K562 (cell line): ENCODE data around the gene TBC1D32. TPM values are rescaled to one million over a fixed set of nuclear protein-coding genes. Genes with fewer than 3 reads are reported as not detected.

Experiments
- ATAC-seq: fragments of 200-7000 bp; cut with Tn5 transposase; 3 replicates; pipeline ENCODE4 v1.9.1; 2020; ENCODE audit warnings: moderate library complexity
- BruUV-seq: library from RNA; stranded (reverse); fragments of 400-500 nt; replicated peaks from 2 replicates; lab custom pipeline; 2021; lab: Mats Ljungman, UMichigan
- CTCF ChIA-PET: fragments of 300-600 bp; formaldehyde crosslinking; extraction: SDS; loops from one replicate; lab custom pipeline; 2021; ENCODE audit warnings: low intra/inter-chr PET ratio; lab: Yijun Ruan, JAX
- POLR2A ChIA-PET: fragments of 300-600, 350-650 bp; sonication (Branson Sonifier 250); formaldehyde crosslinking; extraction: SDS; loops from one replicate; lab custom pipeline; 2021; ENCODE audit warnings: antibody characterized with exemption, inconsistent platforms; lab: Yijun Ruan, JAX
- DNase-seq, 4 experiments: peaks; one replicate each; pipeline versions ENCODE4 v3.0.0 to v3.0.0-alpha.2; 2011 to 2018; ENCODE audit warnings: low spot score in 3 of 4, mixed read lengths in 3 of 4; ENCODE audit errors: extremely low read depth in 1 of 4
- FAIRE-seq: peaks from 2 replicates; lab custom pipeline; 2011; peaks lifted over from hg19 to GRCh38; lab: Jason Lieb, UNC
- H2AFZ ChIP-seq: 2 replicates; pipeline ENCODE4 v1.6.0; 2011; ENCODE audit warnings: low read depth, low read length, control low read depth, inconsistent platforms
- H3K27ac ChIP-seq: fragments of 200-600 bp; 3 replicates; pipeline ENCODE4 v1.8.0; 2011; ENCODE audit warnings: low read depth, mild to moderate bottlenecking, control low read depth, inconsistent platforms, low read length, moderate library complexity, mixed read lengths; ENCODE audit errors: extremely low read depth
- H3K27me3 ChIP-seq, 2 experiments: fragments of 300-600 bp in 1 of 2; 2 replicates in 1 of 2; 3 replicates in 1 of 2; pipeline versions ENCODE4 v1.6.0 to v1.8.0; 2011; ENCODE audit warnings: inconsistent platforms in 2 of 2, low read length in 2 of 2, mild to moderate bottlenecking in 1 of 2, mixed read lengths in 1 of 2, moderate library complexity in 1 of 2; ENCODE audit not compliant: control insufficient read depth in 2 of 2, insufficient read depth in 2 of 2
- H3K36me3 ChIP-seq: fragments of 300-600 bp; 3 replicates; pipeline ENCODE4 v1.8.0; 2011; ENCODE audit warnings: mild to moderate bottlenecking, low read length, inconsistent platforms; ENCODE audit not compliant: control insufficient read depth, insufficient read depth
- H3K4me1 ChIP-seq, 2 experiments: fragments of 200-600 bp in 1 of 2; replicated peaks in 1 of 2; 2 replicates in 1 of 2; 3 replicates in 1 of 2; pipeline versions ENCODE4 v1.5.1 to v1.8.0; 2011; ENCODE audit warnings: inconsistent platforms in 2 of 2, low read length in 2 of 2, mild to moderate bottlenecking in 1 of 2, mixed read lengths in 1 of 2, moderate library complexity in 1 of 2; ENCODE audit not compliant: control insufficient read depth in 2 of 2, insufficient read depth in 2 of 2
- H3K4me2 ChIP-seq: 2 replicates; pipeline ENCODE4 v1.6.1; 2011; ENCODE audit warnings: low read length, control low read depth, inconsistent platforms, mixed read lengths; ENCODE audit not compliant: insufficient read depth
- H3K4me3 ChIP-seq: fragments of 200-600 bp; sonication (generic), shearing (Covaris generic); 2 replicates; pipeline ENCODE4 v1.5.1; 2016; ENCODE audit warnings: control low read depth, inconsistent platforms
- H3K79me2 ChIP-seq: fragments of 200-600 bp; 3 replicates; pipeline ENCODE4 v1.8.0; 2011; ENCODE audit warnings: low read length, inconsistent platforms; ENCODE audit not compliant: control insufficient read depth, insufficient read depth
- H3K9ac ChIP-seq, 2 experiments: 2 replicates each; pipeline versions ENCODE4 v1.6.0 to v1.6.1; 2011; ENCODE audit warnings: low read depth in 2 of 2, low read length in 2 of 2, control low read depth in 1 of 2, inconsistent platforms in 1 of 2, mild to moderate bottlenecking in 1 of 2, mixed read lengths in 1 of 2; ENCODE audit not compliant: insufficient read depth in 1 of 2
- H3K9me1 ChIP-seq: one replicate; pipeline ENCODE4 v1.6.0; 2011; ENCODE audit warnings: inconsistent platforms, mild to moderate bottlenecking, low read length, moderate library complexity; ENCODE audit not compliant: control insufficient read depth, insufficient read depth
- H3K9me3 ChIP-seq: replicated peaks from 2 replicates; pipeline ENCODE4 v1.5.1; 2011; ENCODE audit warnings: low read depth, low read length, inconsistent platforms; ENCODE audit not compliant: control insufficient read depth, insufficient read depth
- H4K20me1 ChIP-seq: replicated peaks from 2 replicates; pipeline ENCODE4 v1.6.1; 2011; ENCODE audit warnings: low read length, inconsistent platforms, mixed read lengths; ENCODE audit not compliant: control insufficient read depth, insufficient read depth
- BDP1 ChIP-seq: IDR thresholded peaks from 3 replicates; pipeline ENCODE4 v1.6.1; 2011; ENCODE audit not compliant: insufficient read length, insufficient read depth
- CBX1 ChIP-seq: sonication (generic); IDR thresholded peaks from 2 replicates; pipeline ENCODE4 v1.6.1; 2016; ENCODE audit warnings: antibody characterized with exemption, low read depth, mild to moderate bottlenecking
- CEBPB ChIP-seq: fragments of 450-650 bp; IDR thresholded peaks from 2 replicates; pipeline ENCODE4 v1.6.1; 2016; ENCODE audit warnings: missing genetic modification characterization, missing compliant biosample characterization
- FUS ChIP-seq: fragments of 200-400 bp; formaldehyde crosslinking; optimal IDR thresholded peaks from 2 replicates; pipeline ENCODE3; 2017; ENCODE audit warnings: low read depth, low read length
- MCM5 ChIP-seq: fragments of 450-650 bp; IDR thresholded peaks from 2 replicates; pipeline ENCODE4 v1.6.1; 2016; ENCODE audit warnings: low read depth
- NR3C1 ChIP-seq: sonication (generic); formaldehyde crosslinking; IDR thresholded peaks from 2 replicates; pipeline ENCODE4 v1.8.1; 2022; ENCODE audit warnings: missing genetic modification reagents
- POLR2AphosphoS5 ChIP-seq: IDR thresholded peaks from 2 replicates; pipeline ENCODE4 v1.6.1; 2011; ENCODE audit warnings: mild to moderate bottlenecking, low read depth, low read length, moderate library complexity; ENCODE audit not compliant: control insufficient read depth, insufficient read depth
- RBM14 ChIP-seq: fragments of 200-400 bp; formaldehyde crosslinking; IDR thresholded peaks from 2 replicates; pipeline ENCODE4 v1.6.1; 2018; ENCODE audit warnings: low read depth, mild to moderate bottlenecking, low read length, moderate library complexity, borderline replicate concordance; ENCODE audit not compliant: insufficient read depth
- THRAP3 ChIP-seq: fragments of 450-650 bp; IDR thresholded peaks from 2 replicates; pipeline ENCODE4 v1.6.1; 2016; ENCODE audit warnings: mild to moderate bottlenecking, inconsistent platforms, borderline replicate concordance
- YY1 ChIP-seq, 3 experiments: IDR thresholded peaks; 2 replicates each; pipeline ENCODE4 v1.6.1; 2011; ENCODE audit warnings: low read length in 2 of 3, mild to moderate bottlenecking in 2 of 3, moderate library complexity in 2 of 3, borderline replicate concordance in 1 of 3, control low read depth in 1 of 3, low read depth in 1 of 3; ENCODE audit not compliant: insufficient read depth in 3 of 3, insufficient replicate concordance in 2 of 3, control insufficient read depth in 1 of 3, insufficient read length in 1 of 3; ENCODE audit errors: extremely low read depth in 1 of 3
- ZFP30 ChIP-seq: fragments of 250-450 bp; sonication (Bioruptor Pico); IDR thresholded peaks from 2 replicates; pipeline ENCODE4 v1.8.0; 2022; ENCODE audit warnings: moderate library complexity, mild to moderate bottlenecking, inconsistent platforms, borderline replicate concordance
- ZNF324 ChIP-seq: fragments of 250-450 bp; sonication (Bioruptor Pico); IDR thresholded peaks from 2 replicates; pipeline ENCODE4 v1.4.0; 2020; ENCODE audit warnings: mild to moderate bottlenecking
- ZNF699 ChIP-seq: fragments of 250-450 bp; sonication (Bioruptor Pico); IDR thresholded peaks from 2 replicates; pipeline ENCODE4 v1.8.0; 2021; ENCODE audit warnings: mild to moderate bottlenecking, moderate library complexity; ENCODE audit not compliant: insufficient replicate concordance
- ZSCAN29 ChIP-seq: fragments of 450-650 bp; IDR thresholded peaks from 2 replicates; pipeline ENCODE4 v1.6.1; 2017
- WGBS: fragments of 100-300 bp; shearing (Covaris generic); methylation state at CpG from one replicate; pipeline ENCODE4 v1.1.6; 2016; ENCODE audit warnings: low coverage, mixed read lengths; ENCODE audit not compliant: insufficient coverage; ENCODE audit errors: missing lambda C conversion rate; 5-methylcytosine and 5-hydroxymethylcytosine counted together
- in situ Hi-C: fragments of 300-500 bp; cut with MboI; formaldehyde crosslinking; loops from 4 replicates; pipeline ENCODE4 v1.15.0; 2018; ENCODE audit warnings: inconsistent platforms, mixed read lengths
- intact Hi-C: fragments of 100-400 bp; cut with micrococcal nuclease; formaldehyde crosslinking; loops from 2 replicates; pipeline ENCODE4 v1.14.2; 2022
- polyA plus RNA-seq, 8 experiments: library from polyadenylated mRNA; depleted of rRNA in 4 of 8; stranded (reverse) in 5 of 8; unstranded in 3 of 8; fragments of >200 nt; fragmentation: Nextera tagmentation in 2 of 8; fragmentation: Illumina TruSeq in 1 of 8; extraction: Ambion mirVana in 2 of 8; extraction: Trizol in 1 of 8; gene quantifications; 2 replicates each; pipeline versions ENCODE4 v1.2.1 to v1.2.3, GENCODE V29; 2011 to 2014; ENCODE audit warnings: inconsistent platforms in 1 of 8, missing spikeins in 1 of 8
- total RNA-seq, 7 experiments: library from RNA; depleted of rRNA in 6 of 7; stranded (reverse); fragments of >200 nt in 6 of 7; fragmentation: Illumina TruSeq in 2 of 7; extraction: Trizol in 2 of 7; gene quantifications; 2 replicates each; pipeline versions ENCODE4 v1.2.1 to v1.2.3, GENCODE V29; 2011 to 2021; ENCODE audit warnings: low replicate concordance in 1 of 7
- TF ChIP-seq, protein P1 (sequence below): IDR thresholded peaks from 2 replicates; pipeline ENCODE4 v1.6.1; 2014; ENCODE audit warnings: antibody characterized with exemption
- TF ChIP-seq, protein P2 (sequence below): sonication (generic); formaldehyde crosslinking; IDR thresholded peaks from 2 replicates; pipeline ENCODE4 v1.4.0; 2020; ENCODE audit warnings: mild to moderate bottlenecking, missing genetic modification reagents
- TF ChIP-seq, protein P3 (sequence below): sonication (generic); formaldehyde crosslinking; IDR thresholded peaks from 2 replicates; pipeline ENCODE4 v1.8.1; 2022; ENCODE audit warnings: missing genetic modification reagents

TBC1D32 gene
- total and polyA plus RNA-seq, 9 of the 15 experiments (the other 6 are each of a cell fraction or from before 2014, with no cell fraction given) = 2.5 to 9.6 (median 3.9) TPM

DNA sequence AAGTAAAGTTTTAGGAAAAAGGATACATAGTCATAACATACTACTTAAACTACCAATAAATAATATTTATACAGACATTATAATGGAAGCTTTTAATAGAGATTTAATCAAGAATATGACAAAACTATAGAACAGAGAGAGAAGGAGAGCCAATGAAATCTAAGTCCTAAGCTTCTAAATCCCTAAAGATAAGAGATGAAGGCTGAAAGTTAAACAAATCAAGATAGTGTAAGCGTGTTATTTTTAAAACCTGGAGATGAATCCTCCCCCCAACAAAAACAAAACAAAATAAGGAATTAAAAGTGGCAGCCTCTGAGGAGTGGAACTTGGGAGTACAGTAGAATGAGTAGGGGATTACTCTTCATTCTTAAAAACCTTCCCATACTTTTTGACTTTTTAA is 145.9 kb downstream of the TBC1D32 start (continued):
- no peak for TF ChIP-seq RBM14
- TF ChIP-seq, protein P1, sequence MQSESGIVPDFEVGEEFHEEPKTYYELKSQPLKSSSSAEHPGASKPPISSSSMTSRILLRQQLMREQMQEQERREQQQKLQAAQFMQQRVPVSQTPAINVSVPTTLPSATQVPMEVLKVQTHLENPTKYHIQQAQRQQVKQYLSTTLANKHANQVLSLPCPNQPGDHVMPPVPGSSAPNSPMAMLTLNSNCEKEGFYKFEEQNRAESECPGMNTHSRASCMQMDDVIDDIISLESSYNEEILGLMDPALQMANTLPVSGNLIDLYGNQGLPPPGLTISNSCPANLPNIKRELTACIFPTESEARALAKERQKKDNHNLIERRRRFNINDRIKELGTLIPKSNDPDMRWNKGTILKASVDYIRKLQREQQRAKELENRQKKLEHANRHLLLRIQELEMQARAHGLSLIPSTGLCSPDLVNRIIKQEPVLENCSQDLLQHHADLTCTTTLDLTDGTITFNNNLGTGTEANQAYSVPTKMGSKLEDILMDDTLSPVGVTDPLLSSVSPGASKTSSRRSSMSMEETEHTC = no peak
- no peak for TF ChIP-seq THRAP3
- TF ChIP-seq ZFP30 (CRISPR knock-in tag) = no peak

DNA sequence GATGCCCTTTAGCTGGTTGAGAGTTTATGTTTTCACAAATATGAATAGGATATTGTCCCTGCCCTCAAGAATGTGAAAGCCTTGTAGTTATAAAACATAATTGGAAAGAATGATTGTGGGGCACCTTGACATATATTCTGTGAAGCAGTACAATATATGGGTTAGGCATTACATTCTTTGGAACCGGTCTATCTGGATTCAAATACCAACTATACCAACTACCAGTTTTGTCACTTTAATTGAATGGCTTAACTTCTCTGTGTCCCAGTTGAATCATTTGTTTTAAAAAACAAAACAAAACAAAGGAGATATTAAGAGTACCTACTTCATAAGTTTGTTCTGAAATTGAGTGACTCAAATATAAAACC is 146.5 kb downstream of the TBC1D32 start:
- H4K20me1 ChIP-seq = no peaks in the 10 kb centered on the region
- no peaks in the 10 kb centered on the region for H3K27me3 ChIP-seq
- CTCF ChIA-PET = no interaction called here
- 15% methylated on average over 1 of the region's 1 CpG for WGBS
- ATAC-seq = no peak
- H3K9me1 ChIP-seq = no peaks in the 10 kb centered on the region
- BruUV-seq = no TSS peak
- in situ Hi-C loops = no loop called here
- no peak for DNase-seq
- POLR2A ChIA-PET = interaction anchor here (0.6 kb wide), 1 partner anchor 1208 kb away, joined by 4 read pairs; no protein-coding TSS in a partner anchor
- no peaks in the 10 kb centered on the region for H3K79me2 ChIP-seq
- no peaks in the 10 kb centered on the region for H3K36me3 ChIP-seq
- H3K9ac ChIP-seq = no peak overlapping the region
- H3K27ac ChIP-seq = no peak overlapping the region
- no peaks in the 10 kb centered on the region for H3K9me3 ChIP-seq
- intact Hi-C loops = no loop called here
- H3K4me2 ChIP-seq = no peak overlapping the region
- H3K4me1 ChIP-seq = no peaks in the 10 kb centered on the region
- no peak for FAIRE-seq
- no peak overlapping the region for H2AFZ ChIP-seq
- H3K4me3 ChIP-seq = no peak overlapping the region
- TF ChIP-seq ZSCAN29 (no peak), FUS (no peak), YY1 (IDR thresholded peaks at IDR 0.05; ENCODE audit: borderline replicate concordance in 1 of 3, control insufficient read depth in 1 of 3, extremely low read depth in 1 of 3, insufficient read depth in 3 of 3, insufficient read length in 1 of 3, insufficient replicate concordance in 2 of 3, low read depth in 1 of 3, low read length in 2 of 3) (no peak), ZNF699 (CRISPR knock-in tag) (no peak), POLR2AphosphoS5 (no peak), CBX1 (no peak), MCM5 (no peak), ZNF324 (CRISPR knock-in tag) (no peak), CEBPB (tag) (no peak), NR3C1 (CRISPR knock-in tag) (no peak), BDP1 (no peak)
- TF ChIP-seq, protein P2, sequence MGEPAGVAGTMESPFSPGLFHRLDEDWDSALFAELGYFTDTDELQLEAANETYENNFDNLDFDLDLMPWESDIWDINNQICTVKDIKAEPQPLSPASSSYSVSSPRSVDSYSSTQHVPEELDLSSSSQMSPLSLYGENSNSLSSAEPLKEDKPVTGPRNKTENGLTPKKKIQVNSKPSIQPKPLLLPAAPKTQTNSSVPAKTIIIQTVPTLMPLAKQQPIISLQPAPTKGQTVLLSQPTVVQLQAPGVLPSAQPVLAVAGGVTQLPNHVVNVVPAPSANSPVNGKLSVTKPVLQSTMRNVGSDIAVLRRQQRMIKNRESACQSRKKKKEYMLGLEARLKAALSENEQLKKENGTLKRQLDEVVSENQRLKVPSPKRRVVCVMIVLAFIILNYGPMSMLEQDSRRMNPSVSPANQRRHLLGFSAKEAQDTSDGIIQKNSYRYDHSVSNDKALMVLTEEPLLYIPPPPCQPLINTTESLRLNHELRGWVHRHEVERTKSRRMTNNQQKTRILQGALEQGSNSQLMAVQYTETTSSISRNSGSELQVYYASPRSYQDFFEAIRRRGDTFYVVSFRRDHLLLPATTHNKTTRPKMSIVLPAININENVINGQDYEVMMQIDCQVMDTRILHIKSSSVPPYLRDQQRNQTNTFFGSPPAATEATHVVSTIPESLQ (CRISPR knock-in tag) = no peak
- TF ChIP-seq, protein P3, sequence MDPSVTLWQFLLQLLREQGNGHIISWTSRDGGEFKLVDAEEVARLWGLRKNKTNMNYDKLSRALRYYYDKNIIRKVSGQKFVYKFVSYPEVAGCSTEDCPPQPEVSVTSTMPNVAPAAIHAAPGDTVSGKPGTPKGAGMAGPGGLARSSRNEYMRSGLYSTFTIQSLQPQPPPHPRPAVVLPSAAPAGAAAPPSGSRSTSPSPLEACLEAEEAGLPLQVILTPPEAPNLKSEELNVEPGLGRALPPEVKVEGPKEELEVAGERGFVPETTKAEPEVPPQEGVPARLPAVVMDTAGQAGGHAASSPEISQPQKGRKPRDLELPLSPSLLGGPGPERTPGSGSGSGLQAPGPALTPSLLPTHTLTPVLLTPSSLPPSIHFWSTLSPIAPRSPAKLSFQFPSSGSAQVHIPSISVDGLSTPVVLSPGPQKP = no peak
